ENCODE data around the gene SLC1A7. TPM values are rescaled to one million over a fixed set of nuclear protein-coding genes. Genes with fewer than 3 reads are reported as not detected.

SLC1A7 gene
- total RNA-seq, 4 donors from 2014 or later: 0.45 to 3.7 (median 0.84) TPM

DNA sequence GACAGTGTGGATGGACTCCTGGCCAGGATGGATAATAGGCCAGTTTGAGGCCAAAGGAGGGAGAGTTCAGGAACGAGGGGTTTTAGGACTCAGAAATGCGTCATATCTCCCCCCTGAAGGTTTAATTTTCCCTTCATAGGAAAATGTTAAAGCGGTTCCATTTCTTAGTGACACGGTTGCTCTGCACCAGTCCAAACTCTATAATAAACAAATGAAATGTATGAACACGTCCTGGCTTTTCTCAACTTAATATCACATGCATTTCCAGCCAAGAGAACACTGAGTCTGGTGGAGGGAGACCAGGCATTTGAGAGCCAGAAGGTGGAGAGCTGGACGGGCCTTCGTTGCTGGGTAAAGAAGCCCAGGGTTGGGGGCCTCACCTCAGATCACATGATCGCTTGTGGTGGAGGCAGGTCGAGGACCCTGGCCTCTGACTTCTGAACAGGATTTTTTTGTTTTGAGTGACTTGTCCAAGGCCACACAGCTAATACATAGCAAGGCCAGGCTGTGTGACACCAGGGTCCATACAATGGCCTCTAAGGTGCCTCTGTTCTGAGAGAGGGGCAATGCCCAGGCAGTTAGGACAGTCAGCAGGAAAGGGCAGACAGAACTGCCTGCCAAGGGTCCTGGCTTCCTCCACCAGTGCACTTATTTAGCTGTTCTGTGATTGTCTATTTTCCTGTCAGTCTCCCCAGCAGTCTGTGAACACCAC, 11.4 kb downstream of the SLC1A7 start:
- Histone ChIP-seq H3K4me3 (no peak overlapping the region), H3K27me3 (no peaks in the 10 kb centered on the region), H3K4me1 (peaks cover 4 to 40% (median 32%) of the 10 kb centered on the region in 4 donors), H3K27ac (replicated peaks in 1 of 4) (peak overlapping the region; percentile 52 to 58 (median 56)), H3K36me3 (no peaks in the 10 kb centered on the region), H3K9me3 (no peaks in the 10 kb centered on the region)
- TF ChIP-seq POLR2A (IDR thresholded peaks at IDR 0.05; ENCODE audit: low read depth) (no peak), POLR2AphosphoS5 (IDR thresholded peaks at IDR 0.05) (peak in 1 of 2 donors; percentile 35)
- intact Hi-C loops (cut with DNase I): no loop called here
- no peak for DNase-seq (ENCODE audit: extremely low spot score)
- 53% methylated on average over 9 of the region's 9 CpGs for WGBS

- WGBS: no CpG with 5 or more reads among the region's 1 CpG
- Histone ChIP-seq H3K36me3 (no peaks in the 10 kb centered on the region), H3K4me3 (no peak overlapping the region), H3K4me1 (peaks cover 4 to 42% (median 35%) of the 10 kb centered on the region in 4 donors), H3K9me3 (no peaks in the 10 kb centered on the region), H3K27ac (replicated peaks in 1 of 4) (peak overlapping the region; percentile 44 to 58 (median 56)), H3K27me3 (no peaks in the 10 kb centered on the region)
- no peak for TF ChIP-seq POLR2AphosphoS5 (IDR thresholded peaks at IDR 0.05)
- TF ChIP-seq CTCF (IDR thresholded peaks at IDR 0.05): no peak
- TF ChIP-seq POLR2A (IDR thresholded peaks at IDR 0.05; ENCODE audit: low read depth): no peak
- TF ChIP-seq EP300 (IDR thresholded peaks at IDR 0.05): no peak
- no peak for DNase-seq (ENCODE audit: extremely low spot score)
- intact Hi-C loops (cut with DNase I): no loop called here
Observed at GRCh38 chr1:53130598-53130877, 11.9 kb downstream of the SLC1A7 start.

- DNase-seq (ENCODE audit: extremely low spot score): no peak
- intact Hi-C loops (cut with DNase I): no loop called here
- Histone ChIP-seq H3K4me3 (no peak overlapping the region), H3K4me1 (peaks cover 4 to 40% (median 36%) of the 10 kb centered on the region in 4 donors), H3K36me3 (no peaks in the 10 kb centered on the region), H3K27me3 (no peaks in the 10 kb centered on the region), H3K27ac (replicated peaks in 1 of 4) (peak overlapping the region in 3 of 4 donors; percentile 55 to 58 (median 56)), H3K9me3 (no peaks in the 10 kb centered on the region)
- WGBS: 84% methylated on average over 8 of the region's 12 CpGs
- TF ChIP-seq POLR2AphosphoS5 (IDR thresholded peaks at IDR 0.05) (no peak), EP300 (IDR thresholded peaks at IDR 0.05) (no peak), POLR2A (IDR thresholded peaks at IDR 0.05; ENCODE audit: low read depth) (no peak), CTCF (IDR thresholded peaks at IDR 0.05) (no peak)
Observed at GRCh38 chr1:53129891-53130597, 12.4 kb downstream of the SLC1A7 start.

GRCh38 chr1:53128401-53128800, 14.0 kb downstream of the SLC1A7 start:
- TF ChIP-seq EP300 (IDR thresholded peaks at IDR 0.05) (no peak), POLR2AphosphoS5 (IDR thresholded peaks at IDR 0.05) (no peak), POLR2A (IDR thresholded peaks at IDR 0.05; ENCODE audit: low read depth) (no peak), CTCF (IDR thresholded peaks at IDR 0.05) (no peak)
- Histone ChIP-seq H3K4me3 (no peak overlapping the region), H3K27ac (replicated peaks in 1 of 4) (no peak overlapping the region), H3K27me3 (no peaks in the 10 kb centered on the region), H3K4me1 (peaks cover 8 to 56% (median 50%) of the 10 kb centered on the region in 4 donors), H3K9me3 (no peaks in the 10 kb centered on the region), H3K36me3 (no peaks in the 10 kb centered on the region)
- WGBS: 95% methylated on average over 4 of the region's 4 CpGs
- intact Hi-C loops (cut with DNase I): no loop called here
- DNase-seq (ENCODE audit: extremely low spot score): no peak

- H3K4me1 ChIP-seq: peaks cover 16 to 65% (median 58%) of the 10 kb centered on the region in 4 donors
- no peak overlapping the region for H3K4me3 ChIP-seq
- DNase-seq (ENCODE audit: extremely low spot score): no peak
- H3K36me3 ChIP-seq: no peaks in the 10 kb centered on the region
- 81% methylated on average over 2 of the region's 5 CpGs for WGBS
- no peak overlapping the region for H3K27ac ChIP-seq (replicated peaks in 1 of 4)
- TF ChIP-seq POLR2AphosphoS5 (IDR thresholded peaks at IDR 0.05) (no peak), POLR2A (IDR thresholded peaks at IDR 0.05; ENCODE audit: low read depth) (no peak), EP300 (IDR thresholded peaks at IDR 0.05) (no peak), CTCF (IDR thresholded peaks at IDR 0.05) (no peak)
- intact Hi-C loops (cut with DNase I): no loop called here
- H3K9me3 ChIP-seq: no peaks in the 10 kb centered on the region
- no peaks in the 10 kb centered on the region for H3K27me3 ChIP-seq
Observed at GRCh38 chr1:53127546-53127945, 14.9 kb downstream of the SLC1A7 start.

All from esophagus muscularis mucosa (tissue), 4 donors.